K562 (cell line): ENCODE results near the gene FAM3C.

Experiments used
- IFI16 ChIP-seq: fragments of 250-450 bp; sonication (Bioruptor Pico); IDR thresholded peaks from 2 replicates; pipeline ENCODE4 v2.1.2; 2022; ENCODE audit warnings: mild to moderate bottlenecking, inconsistent platforms
- MYC ChIP-seq, 2 experiments: fragments of 250-450 bp in 1 of 2; sonication (Bioruptor Pico) in 1 of 2; IDR thresholded peaks; 2 replicates each; pipeline versions ENCODE4 v1.5.1 to v1.6.1; 2012 to 2021; ENCODE audit warnings: low read depth in 2 of 2, borderline replicate concordance in 1 of 2, improper control_type of control experiment in 1 of 2, low read length in 1 of 2, mild to moderate bottlenecking in 1 of 2, moderate library complexity in 1 of 2

- peak; percentile 98 for TF ChIP-seq MYC (IDR thresholded peaks at IDR 0.05; ENCODE audit: low read depth, low read length)
- TF ChIP-seq MYC (CRISPR knock-in tag; IDR thresholded peaks at IDR 0.05; ENCODE audit: borderline replicate concordance, low read depth): no peak
- no peak for TF ChIP-seq IFI16 (CRISPR knock-in tag)
These were observed at the start of gene FAM3C for GRCh38 chr7:121395961-121396757.
